Skeletal muscle satellite cell (primary cell): ENCODE results near the gene GAS2.

Experiments
- H3K27me3 ChIP-seq: 2 replicates; pipeline ENCODE4 v1.7.0; 2013; ENCODE audit warnings: low read length; ENCODE audit not compliant: control insufficient read depth, insufficient read depth
- H3K36me3 ChIP-seq: 2 replicates; pipeline ENCODE4 v1.7.0; 2013; ENCODE audit warnings: mild to moderate bottlenecking, control low read depth, low read length; ENCODE audit not compliant: insufficient read depth
- H3K4me1 ChIP-seq: 2 replicates; pipeline ENCODE4 v1.7.0; 2013; ENCODE audit warnings: low read length; ENCODE audit not compliant: control insufficient read depth, insufficient read depth
- H3K4me2 ChIP-seq: 2 replicates; pipeline ENCODE4 v1.7.0; 2013; ENCODE audit warnings: mild to moderate bottlenecking, low read length
- H3K4me3 ChIP-seq: 2 replicates; pipeline ENCODE4 v1.7.0; 2013; ENCODE audit warnings: low read length
- H3K9ac ChIP-seq: 2 replicates; pipeline ENCODE4 v1.7.0; 2013; ENCODE audit warnings: mild to moderate bottlenecking, low read depth, low read length, moderate library complexity
- H3K9me3 ChIP-seq: replicated peaks from 2 replicates; pipeline ENCODE4 v1.7.0; 2013; ENCODE audit warnings: mild to moderate bottlenecking, control low read depth, low read length
- small RNA-seq: library from RNA; depleted of rRNA; stranded (forward); fragments of <200 nt; gene quantifications from one replicate; pipeline ENCODE3, GENCODE V24; 2012

The GAS2 gene

DNA sequence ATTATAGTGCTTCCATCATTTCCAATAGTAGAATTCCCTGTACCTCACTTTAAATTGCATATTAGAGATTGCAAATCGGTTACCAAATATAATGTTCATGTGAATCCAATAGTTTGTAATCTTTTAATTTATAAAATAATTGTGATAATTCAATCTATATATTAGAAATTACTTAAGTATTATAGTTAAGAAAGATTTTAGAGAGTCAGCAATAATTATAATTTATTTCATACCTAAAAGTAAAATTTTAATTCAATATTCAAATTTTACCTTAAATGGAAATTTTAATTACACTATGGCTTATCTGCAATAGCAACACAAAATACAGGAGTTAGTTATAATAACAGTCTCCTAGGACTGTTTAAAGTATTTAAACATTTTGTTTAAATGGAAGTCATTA lies 180.3 kb downstream of the GAS2 start:
- H3K27me3 ChIP-seq: no peaks in the 10 kb centered on the region
- H3K4me2 ChIP-seq: no peak overlapping the region
- no peaks in the 10 kb centered on the region for H3K36me3 ChIP-seq
- H3K9me3 ChIP-seq: no peaks in the 10 kb centered on the region
- no peak overlapping the region for H3K9ac ChIP-seq
- H3K4me1 ChIP-seq: no peaks in the 10 kb centered on the region
- H3K4me3 ChIP-seq: no peak overlapping the region

DNA sequence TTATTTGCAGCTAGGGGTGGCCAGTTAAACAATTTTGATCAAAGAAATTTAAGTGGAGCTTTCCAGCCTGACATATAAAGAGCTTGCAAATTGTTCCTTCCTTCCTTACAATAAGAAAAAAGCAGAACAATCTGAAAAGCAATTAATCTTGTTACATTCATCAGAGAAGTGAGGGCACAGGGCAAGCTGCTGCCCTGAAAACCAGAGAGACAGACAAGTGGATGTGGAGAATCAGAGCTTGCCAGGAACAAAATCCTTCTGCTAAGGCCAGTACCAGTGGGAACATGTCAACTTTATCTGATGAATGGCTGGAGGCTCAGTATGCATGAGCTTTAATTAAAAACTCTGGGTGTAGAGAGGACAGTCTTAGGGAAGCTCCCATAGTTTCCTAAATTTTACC lies 185.1 kb downstream of the GAS2 start:
- H3K36me3 ChIP-seq: no peaks in the 10 kb centered on the region
- no peak overlapping the region for H3K4me2 ChIP-seq
- H3K4me3 ChIP-seq: no peak overlapping the region
- no peak overlapping the region for H3K9ac ChIP-seq
- H3K9me3 ChIP-seq: no peaks in the 10 kb centered on the region
- H3K4me1 ChIP-seq: no peaks in the 10 kb centered on the region
- H3K27me3 ChIP-seq: no peaks in the 10 kb centered on the region

DNA sequence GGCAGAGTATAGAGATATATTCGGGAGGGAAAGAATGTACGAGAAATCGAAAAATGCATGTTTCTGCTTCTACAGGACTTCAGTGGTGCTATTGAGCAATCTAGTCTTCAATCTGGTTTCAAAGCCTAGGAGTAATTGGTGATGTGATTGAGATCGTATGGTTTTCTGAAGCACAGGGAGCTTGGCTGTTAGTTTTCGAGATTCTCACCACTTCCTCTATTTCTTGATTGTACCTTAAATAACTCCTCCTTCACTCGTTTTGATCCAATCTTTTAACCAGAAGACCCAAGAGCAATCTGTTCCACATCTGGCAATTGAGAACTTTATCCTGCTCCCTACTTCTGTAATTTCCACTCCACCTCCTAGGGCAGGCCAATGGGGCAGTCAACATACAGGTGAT lies 193.3 kb downstream of the GAS2 start:
- Histone ChIP-seq H3K4me1 (no peaks in the 10 kb centered on the region), H3K27me3 (no peaks in the 10 kb centered on the region), H3K36me3 (no peaks in the 10 kb centered on the region), H3K9ac (no peak overlapping the region), H3K4me3 (no peak overlapping the region), H3K4me2 (no peak overlapping the region), H3K9me3 (no peaks in the 10 kb centered on the region)

DNA sequence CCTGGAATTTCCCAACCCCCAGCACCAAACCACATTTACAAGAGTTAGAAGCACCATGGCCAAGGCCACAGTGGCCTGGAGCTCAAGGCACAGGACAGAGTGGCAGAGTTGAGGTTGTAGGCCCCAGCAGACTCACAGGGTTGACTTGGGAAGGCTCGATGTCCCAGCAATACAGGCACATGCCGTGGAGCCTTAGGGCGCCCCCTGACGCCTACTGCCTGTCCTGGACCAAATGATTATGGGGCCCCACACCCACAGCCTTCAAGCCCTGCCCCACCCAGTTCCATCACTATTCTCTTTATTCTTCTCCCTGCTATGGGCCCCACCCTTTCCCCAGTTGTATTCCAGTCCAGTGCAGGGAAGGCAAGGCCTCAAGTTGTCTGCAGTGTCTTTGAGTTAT lies 193.8 kb downstream of the GAS2 start, which contains the start of gene CCDC179:
Gene CCDC179 (minus strand): TSS at position 234 of the 400 bp plus-strand sequence. CDS start 53 bp downstream, at position 181.
- Histone ChIP-seq H3K4me3 (no peak within 1 kb of the TSS), H3K9me3 (no peaks in the 10 kb centered on the region)

More for the DNA sequence above, 193.8 kb downstream of the GAS2 start, which contains the start of gene CCDC179:
- Histone ChIP-seq H3K4me1 (no peaks in the 10 kb centered on the region), H3K9ac (no peak within 1 kb of the TSS), H3K36me3 (no peaks in the 10 kb centered on the region), H3K4me2 (no peak within 1 kb of the TSS), H3K27me3 (no peaks in the 10 kb centered on the region)

Small RNA genes lying within 50 kb of the gene (small RNA-seq; reads per million reads assigned to genes)
- gene RNA5SP338: 4.1 reads per million, percentile 83 among the genes with 10 or more reads in this experiment
